Activated T-cell treated with anti-CD3 and anti-CD28 coated beads for 48 hours (primary cell): ENCODE data around the gene ANO9.
"Not testable (repeated sequence)": the region's sequence is repeated elsewhere in the genome, so short reads cannot be mapped to it uniquely, and the experiment has no call there.

Experiments used
- DNase-seq: peaks from one replicate; pipeline ENCODE4 v3.0.0-alpha.2; 2020; ENCODE audit warnings: low read depth

The ANO9 gene

GRCh38 chr11:400241-400689 lies 41.5 kb downstream of the ANO9 start:
- DNase-seq: no peak

DNA sequence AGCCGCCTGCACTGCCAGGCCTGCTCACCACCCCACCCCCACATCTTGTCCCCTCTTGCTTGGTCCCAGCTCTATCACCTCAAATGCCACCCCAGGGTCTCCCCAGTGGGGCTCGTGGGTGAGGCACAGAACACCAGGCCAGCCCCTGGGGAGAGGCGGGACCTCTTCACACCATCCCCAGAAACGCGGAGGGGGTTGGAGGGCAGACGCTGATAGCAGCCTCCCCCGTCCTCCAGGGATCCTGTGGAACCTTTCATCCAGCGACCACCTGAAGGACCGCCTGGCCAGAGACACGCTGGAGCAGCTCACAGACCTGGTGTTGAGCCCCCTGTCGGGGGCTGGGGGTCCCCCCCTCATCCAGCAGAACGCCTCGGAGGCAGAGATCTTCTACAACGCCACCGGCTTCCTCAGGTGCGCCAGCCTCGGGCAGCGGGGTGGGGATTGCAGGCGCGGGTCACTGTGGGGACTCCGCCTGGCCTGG lies 42.0 kb downstream of the ANO9 start:
- DNase-seq: no peak

DNA sequence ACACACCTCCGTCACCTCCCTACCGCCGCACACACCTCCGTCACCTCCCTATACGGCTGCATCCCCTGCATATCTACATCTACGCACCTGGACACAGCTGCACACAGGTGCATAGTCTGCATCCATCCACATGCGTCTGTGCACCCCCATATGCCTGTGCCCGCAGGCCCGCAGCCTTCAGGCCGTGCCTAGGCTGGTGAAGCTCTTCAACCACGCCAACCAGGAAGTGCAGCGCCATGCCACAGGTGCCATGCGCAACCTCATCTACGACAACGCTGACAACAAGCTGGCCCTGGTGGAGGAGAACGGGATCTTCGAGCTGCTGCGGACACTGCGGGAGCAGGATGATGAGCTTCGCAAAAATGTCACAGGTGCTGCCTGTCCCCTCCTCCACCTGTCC lies 43.0 kb downstream of the ANO9 start:
- no peak for DNase-seq

DNA sequence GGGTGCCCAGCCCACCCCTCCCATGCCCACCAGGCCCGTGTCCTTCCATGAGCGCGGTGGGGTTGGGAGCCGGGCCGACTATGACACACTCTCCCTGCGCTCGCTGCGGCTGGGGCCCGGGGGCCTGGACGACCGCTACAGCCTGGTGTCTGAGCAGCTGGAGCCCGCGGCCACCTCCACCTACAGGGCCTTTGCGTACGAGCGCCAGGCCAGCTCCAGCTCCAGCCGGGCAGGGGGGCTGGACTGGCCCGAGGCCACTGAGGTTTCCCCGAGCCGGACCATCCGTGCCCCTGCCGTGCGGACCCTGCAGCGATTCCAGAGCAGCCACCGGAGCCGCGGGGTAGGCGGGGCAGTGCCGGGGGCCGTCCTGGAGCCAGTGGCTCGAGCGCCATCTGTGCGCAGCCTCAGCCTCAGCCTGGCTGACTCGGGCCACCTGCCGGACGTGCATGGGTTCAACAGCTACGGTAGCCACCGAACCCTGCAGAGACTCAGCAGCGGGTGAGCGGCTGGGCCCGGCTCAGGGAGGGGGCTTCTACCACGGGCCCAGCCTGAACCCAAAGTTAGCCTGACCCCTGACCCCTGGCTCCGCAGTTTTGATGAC lies 44.8 kb downstream of the ANO9 start:
- DNase-seq: no peak

DNA sequence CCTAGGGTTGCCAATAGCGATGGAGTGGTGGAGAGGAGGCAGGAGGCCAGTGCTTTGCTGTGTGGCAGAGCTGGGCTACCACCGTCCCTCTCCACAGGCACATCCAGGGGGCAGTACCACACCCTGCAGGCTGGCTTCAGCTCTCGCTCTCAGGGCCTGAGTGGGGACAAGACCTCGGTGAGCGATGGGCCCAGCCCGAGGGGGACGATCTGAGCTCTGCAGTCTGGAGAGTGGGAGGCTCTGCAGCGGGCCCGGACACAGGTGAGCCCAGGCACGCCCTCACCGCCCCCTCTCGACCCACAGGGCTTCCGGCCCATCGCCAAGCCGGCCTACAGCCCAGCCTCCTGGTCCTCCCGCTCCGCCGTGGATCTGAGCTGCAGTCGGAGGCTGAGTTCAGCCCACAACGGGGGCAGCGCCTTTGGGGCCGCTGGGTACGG lies 45.3 kb downstream of the ANO9 start:
- DNase-seq: no peak

DNA sequence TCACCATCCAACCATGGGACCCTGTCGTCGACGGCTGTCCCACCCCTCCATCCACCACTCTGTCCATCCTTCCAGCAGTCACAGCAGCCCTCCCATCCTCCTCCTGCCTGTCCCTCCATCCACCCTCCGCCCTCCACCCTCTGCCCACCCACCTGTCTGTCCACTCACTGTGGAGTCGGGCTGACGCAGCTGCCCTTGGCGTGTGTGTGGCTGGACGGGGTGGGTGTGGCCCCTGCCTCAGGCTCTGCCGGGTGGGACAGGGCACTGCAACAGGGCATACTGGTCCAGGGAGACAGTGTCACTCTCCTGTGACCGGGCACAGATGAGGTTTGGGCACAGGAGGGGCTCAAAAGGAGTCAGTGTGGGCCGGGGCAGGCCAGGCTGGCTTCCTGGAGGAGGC lies 45.9 kb downstream of the ANO9 start:
- no peak for DNase-seq

DNA sequence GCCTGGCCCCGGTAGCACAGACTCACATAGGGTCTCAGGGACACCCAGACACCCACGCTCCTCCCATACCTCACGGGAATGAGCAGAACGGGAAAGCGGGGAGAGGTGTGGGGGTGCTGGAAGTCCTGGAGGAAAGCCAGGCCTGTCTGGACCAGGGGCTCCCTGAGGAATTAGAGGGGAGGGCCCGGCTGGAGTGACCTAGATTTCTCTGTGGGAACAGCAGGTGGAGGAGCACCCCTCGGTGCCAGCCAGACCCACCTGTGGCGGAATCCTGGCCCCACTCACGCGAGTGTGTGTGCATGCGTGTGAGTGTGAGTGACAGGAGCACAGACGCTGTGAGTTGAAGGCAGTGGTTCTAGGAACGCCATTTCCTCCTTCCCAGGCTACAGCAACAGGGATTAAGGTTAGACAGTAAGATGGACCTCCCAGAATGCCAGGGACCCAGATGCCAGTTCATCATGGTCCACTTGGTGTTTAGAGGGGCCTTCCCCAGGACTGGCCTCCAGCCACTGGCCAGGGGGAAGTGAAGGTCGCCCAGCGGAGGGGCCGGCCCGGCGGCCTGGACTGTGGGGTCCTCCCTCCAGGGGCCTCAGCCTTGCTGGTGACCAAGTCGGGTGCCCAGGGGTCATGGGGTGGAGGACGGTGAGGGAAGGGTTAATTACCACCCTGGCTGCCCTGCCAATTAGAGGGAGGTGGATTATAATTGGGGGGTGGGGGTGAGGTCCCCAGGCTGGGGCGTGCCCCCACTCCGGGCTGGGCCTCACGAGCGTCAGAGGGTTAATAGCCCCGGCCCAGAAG lies 46.8 kb downstream of the ANO9 start:
- DNase-seq: no peak

GRCh38 chr11:394034-394857 lies 47.6 kb downstream of the ANO9 start, which contains the start of gene PKP3:
TSS of gene PKP3 (plus strand) at chr11:394209. CDS start at chr11:394293, 84 bp downstream.
- DNase-seq: no peak

DNA sequence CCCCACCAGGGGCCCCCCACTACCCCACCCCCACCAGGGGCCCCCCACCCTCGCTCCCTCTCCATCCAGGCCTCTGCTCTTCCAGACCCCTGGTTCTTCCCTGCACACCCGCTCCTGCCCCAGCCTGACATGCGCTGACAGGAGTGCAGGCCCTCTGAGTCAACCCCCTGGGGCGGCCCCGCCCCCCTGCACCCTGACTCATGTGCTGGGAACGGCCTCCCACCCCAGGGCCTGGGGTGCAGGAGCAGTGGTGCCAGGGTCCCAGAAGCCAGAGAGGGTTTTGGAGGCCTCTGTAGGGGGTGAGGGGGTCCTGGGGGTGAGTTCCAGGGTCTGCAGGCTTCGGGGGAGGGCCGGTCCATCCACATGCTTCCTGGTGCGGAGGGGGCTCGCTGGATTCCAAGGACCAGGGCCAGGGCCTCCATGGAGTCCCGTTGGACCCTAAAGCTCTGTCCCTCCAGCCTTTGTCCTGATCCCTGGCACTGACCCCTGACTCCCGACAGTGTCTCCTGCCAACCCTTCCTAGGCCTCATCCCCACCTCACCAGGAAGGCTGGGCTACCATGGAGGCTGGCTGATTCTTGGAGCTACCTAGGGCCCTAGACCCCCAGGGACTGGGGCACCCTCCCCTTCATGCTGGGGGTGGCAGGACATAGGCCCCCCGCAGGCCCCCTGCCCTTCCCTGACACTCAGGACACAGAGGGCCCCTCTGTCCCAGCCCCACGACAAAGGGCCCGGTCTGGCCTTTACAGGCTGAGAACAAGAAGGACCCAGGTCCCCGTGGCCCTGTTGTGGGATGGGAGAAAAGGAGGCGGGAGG lies 48.4 kb downstream of the ANO9 start:
- DNase-seq: no peak

DNA sequence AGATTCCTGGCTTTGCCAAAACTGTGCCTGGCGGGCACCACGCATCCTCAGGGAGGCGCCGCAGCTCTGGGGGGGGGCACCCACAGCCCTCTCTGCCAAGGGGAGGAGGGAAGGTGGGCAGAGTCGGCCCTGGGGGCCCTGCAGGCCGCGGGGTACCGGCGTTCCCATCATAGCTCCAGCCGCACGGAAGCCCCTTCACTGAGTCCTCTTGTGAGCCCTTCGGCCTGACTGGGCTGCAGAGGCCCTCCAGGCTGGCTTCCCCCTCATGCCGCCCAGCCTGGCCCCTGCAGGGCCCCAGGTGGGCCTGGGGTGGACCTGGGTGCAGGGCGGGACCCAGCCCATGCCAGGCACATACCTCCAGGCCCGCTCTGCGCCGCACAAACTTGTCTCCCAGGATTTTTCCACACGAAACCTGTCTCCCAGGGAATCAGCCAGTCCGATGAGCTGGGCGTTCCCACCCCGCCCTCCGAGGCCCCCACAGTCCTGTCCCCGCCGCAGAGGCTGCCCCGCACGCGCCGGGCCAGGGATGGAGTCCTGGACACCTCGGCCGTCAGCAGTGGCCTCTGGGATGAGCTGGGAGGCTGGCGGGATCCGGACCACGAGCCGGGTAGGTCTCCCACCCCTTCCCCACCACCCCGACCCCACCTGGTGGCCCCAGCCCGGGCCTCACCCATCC lies 49.6 kb downstream of the ANO9 start:
- DNase-seq: no peak

GRCh38 chr11:391117-392017 lies 50.4 kb downstream of the ANO9 start:
- DNase-seq: no peak

GRCh38 chr11:390175-390574 lies 51.6 kb downstream of the ANO9 start:
- DNase-seq: no peak

- not testable (repeated sequence) for DNase-seq
Observed at GRCh38 chr11:389369-389768, 52.4 kb downstream of the ANO9 start.

DNA sequence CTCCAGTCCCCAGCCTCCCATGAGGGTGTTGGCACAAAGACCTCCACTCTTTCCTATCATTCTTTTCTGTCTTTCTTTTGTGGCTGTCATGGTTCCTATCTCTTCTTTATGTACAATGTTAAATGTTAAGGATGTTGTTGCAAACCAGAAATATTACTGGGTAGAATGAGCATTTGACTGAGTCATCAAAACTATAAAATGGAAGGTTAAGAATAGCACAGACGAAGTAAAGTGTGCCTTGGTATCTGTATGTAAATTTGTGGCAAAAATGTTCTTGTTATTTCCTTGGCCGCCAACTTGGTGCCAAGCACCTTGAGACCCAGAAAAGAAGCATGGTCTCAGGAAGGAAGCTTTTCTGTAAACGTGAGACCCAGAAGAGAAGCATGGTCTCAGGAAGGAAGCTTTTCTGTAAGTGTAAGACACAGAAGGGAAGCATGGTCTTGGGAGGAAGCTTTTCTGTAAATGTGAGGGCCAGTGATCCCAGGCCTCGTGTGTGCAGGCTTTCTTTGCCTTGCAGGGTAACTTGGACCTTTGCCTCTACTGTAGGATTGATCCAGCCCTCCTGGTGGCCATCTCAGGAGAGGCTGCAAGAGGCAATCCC lies 54.5 kb downstream of the ANO9 start:
- DNase-seq: no peak

DNA sequence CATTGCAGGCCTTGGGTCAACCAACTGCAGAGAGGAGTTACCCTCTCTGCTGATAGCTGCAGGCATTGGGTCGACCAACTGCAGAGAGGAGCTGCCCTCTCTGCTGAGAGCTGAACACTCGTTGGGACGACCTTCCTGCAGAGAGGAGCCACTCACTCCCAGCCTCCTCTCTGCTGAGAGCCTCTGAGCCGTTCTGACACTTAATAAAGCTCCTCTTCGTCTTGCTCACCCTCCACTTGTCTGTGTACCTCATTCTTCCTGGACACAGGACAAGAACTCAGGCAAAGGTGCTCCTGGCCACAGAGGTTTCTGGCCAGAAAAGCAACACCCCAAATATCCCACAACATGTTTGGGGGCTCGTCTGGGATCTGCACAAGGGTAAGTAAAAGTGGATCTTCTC lies 55.3 kb downstream of the ANO9 start:
- no peak for DNase-seq

- no peak for DNase-seq
Observed at GRCh38 chr11:385594-386351, 56.0 kb downstream of the ANO9 start.

DNA sequence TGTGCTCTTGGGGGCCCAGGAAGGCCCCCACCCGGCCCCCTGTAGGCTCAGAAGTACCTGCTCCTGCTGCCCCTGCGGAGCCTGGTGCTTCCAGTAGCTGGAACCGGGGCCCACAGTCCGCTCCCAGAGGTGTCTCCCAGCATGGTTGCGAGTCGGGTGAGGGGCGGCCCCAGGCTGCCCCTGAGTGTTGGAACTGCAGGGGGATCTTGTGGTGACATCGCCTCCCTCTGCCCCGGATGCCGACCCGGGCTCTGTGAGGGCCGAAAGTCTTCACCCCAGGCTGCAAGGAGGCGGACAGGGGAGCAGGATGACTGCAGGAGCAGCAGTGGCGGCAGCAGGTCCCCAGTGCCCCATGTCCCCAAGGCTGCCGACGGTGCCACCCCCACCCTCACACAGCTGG lies 57.3 kb downstream of the ANO9 start:
- DNase-seq: no peak

- DNase-seq: no peak
Observed at GRCh38 chr11:383431-383830, 58.4 kb downstream of the ANO9 start.

DNA sequence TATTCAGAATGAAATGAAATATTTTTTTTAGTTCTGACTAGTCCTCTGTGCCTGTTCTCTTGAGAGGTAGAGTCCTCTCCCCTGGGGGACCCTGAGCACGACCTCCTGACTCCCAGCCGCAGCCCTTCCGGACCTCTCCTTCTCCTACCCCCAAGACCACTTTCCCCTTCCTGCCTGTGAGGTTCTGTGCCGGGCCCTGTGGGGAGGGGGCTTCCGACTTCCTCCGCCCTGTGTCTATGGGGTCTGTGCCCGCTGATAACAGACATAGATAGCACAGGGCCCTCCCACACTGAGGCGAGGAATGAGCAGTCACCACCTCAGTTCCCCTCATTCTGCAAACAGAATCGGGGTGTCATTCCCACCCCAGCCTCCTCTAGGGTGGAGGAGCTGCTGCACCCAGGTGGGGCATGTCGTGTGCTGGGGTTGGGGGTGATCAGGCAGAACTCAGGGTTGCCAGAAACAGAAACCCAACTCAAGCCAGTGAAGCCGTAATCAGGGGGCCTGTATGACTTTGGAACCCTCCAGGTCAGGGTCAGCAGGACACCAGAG lies 59.7 kb downstream of the ANO9 start:
- DNase-seq: no peak
